ENCODE data around the gene TTLL13. TPM values are rescaled to one million over a fixed set of nuclear protein-coding genes. Genes with fewer than 3 reads are reported as not detected.
A peak's percentile ranks its signal among the peaks of the same experiment; 100 is the strongest.

The TTLL13 gene
- total RNA-seq, 1 donor from 2014 or later = not detected

- intact Hi-C loops (cut with DNase I) = no loop called here
- peaks cover 60% of the 10 kb centered on the region for H3K36me3 ChIP-seq
- peaks cover 39% of the 10 kb centered on the region for H3K4me1 ChIP-seq
Measured at GRCh38 chr15:90230071-90230494, 19.3 kb upstream of the TTLL13 start.

GRCh38 chr15:90230610-90231009, 18.7 kb upstream of the TTLL13 start:
- Histone ChIP-seq H3K27me3 (ENCODE audit: low read depth) (no peaks in the 10 kb centered on the region), H3K36me3 (peaks cover 55% of the 10 kb centered on the region), H3K4me3 (peak overlapping the region; percentile 10), H3K27ac (peak overlapping the region; percentile 64), H3K9me3 (no peaks in the 10 kb centered on the region), H3K4me1 (peaks cover 39% of the 10 kb centered on the region)
- intact Hi-C loops (cut with DNase I) = no loop called here
- no peak for ATAC-seq
- no peak for DNase-seq
- no peak for TF ChIP-seq CTCF (IDR thresholded peaks at IDR 0.05)

More at GRCh38 chr15:90230071-90230494, 19.3 kb upstream of the TTLL13 start:
- H3K4me3 ChIP-seq = no peak overlapping the region
- ATAC-seq (no peak), DNase-seq (no peak)
- H3K27me3 ChIP-seq (ENCODE audit: low read depth) = no peaks in the 10 kb centered on the region
- TF ChIP-seq CTCF (IDR thresholded peaks at IDR 0.05) = no peak
- H3K27ac ChIP-seq = peak overlapping the region; percentile 64
- no peaks in the 10 kb centered on the region for H3K9me3 ChIP-seq

GRCh38 chr15:90231028-90232017, 18.0 kb upstream of the TTLL13 start:
- Histone ChIP-seq H3K4me3 (peak overlapping the region; percentile 10), H3K27me3 (ENCODE audit: low read depth) (no peaks in the 10 kb centered on the region), H3K4me1 (peaks cover 39% of the 10 kb centered on the region), H3K36me3 (peaks cover 52% of the 10 kb centered on the region), H3K9me3 (no peaks in the 10 kb centered on the region), H3K27ac (peak overlapping the region; percentile 64)
- DNase-seq (peak; percentile 79), ATAC-seq (peak in 1 of 2 donors; percentile 2)
- no peak for TF ChIP-seq CTCF (IDR thresholded peaks at IDR 0.05)
- intact Hi-C loops (cut with DNase I) = no loop called here

- Histone ChIP-seq H3K27ac (peak overlapping the region; percentile 95), H3K27me3 (ENCODE audit: low read depth) (no peaks in the 10 kb centered on the region), H3K9me3 (no peaks in the 10 kb centered on the region), H3K36me3 (peaks cover 53% of the 10 kb centered on the region), H3K4me1 (peaks cover 39% of the 10 kb centered on the region), H3K4me3 (peak overlapping the region; percentile 88)
- DNase-seq (no peak), ATAC-seq (no peak)
- intact Hi-C loops (cut with DNase I) = no loop called here
- no peak for TF ChIP-seq CTCF (IDR thresholded peaks at IDR 0.05)
Measured at GRCh38 chr15:90232196-90232595, 17.2 kb upstream of the TTLL13 start.

GRCh38 chr15:90232941-90233386, 16.4 kb upstream of the TTLL13 start:
- peaks cover 53% of the 10 kb centered on the region for H3K36me3 ChIP-seq
- H3K9me3 ChIP-seq = no peaks in the 10 kb centered on the region
- ATAC-seq (no peak), DNase-seq (no peak)
- peak overlapping the region; percentile 95 for H3K27ac ChIP-seq
- H3K4me1 ChIP-seq = peaks cover 39% of the 10 kb centered on the region
- peak; percentile 50 for TF ChIP-seq CTCF (IDR thresholded peaks at IDR 0.05)
- no peaks in the 10 kb centered on the region for H3K27me3 ChIP-seq (ENCODE audit: low read depth)
- intact Hi-C loops (cut with DNase I) = no loop called here
- peak overlapping the region; percentile 88 for H3K4me3 ChIP-seq
